SH-SY5Y (cell line): ENCODE data around the gene ADGRG3.

Experiments
- GATA2 ChIP-seq: IDR thresholded peaks from 2 replicates; pipeline ENCODE4 v1.6.1; 2011; ENCODE audit warnings: mild to moderate bottlenecking, low read depth, low read length
- GATA3 ChIP-seq: IDR thresholded peaks from 2 replicates; pipeline ENCODE4 v1.6.1; 2011; ENCODE audit warnings: low read depth, mild to moderate bottlenecking, low read length, moderate library complexity

GRCh38 chr16:57658878-57659674, 9.0 kb upstream of the ADGRG3 start:
- no peak for TF ChIP-seq GATA2
- TF ChIP-seq GATA3: no peak
